ENCODE data around the gene PDZRN4.

PDZRN4 gene

DNA sequence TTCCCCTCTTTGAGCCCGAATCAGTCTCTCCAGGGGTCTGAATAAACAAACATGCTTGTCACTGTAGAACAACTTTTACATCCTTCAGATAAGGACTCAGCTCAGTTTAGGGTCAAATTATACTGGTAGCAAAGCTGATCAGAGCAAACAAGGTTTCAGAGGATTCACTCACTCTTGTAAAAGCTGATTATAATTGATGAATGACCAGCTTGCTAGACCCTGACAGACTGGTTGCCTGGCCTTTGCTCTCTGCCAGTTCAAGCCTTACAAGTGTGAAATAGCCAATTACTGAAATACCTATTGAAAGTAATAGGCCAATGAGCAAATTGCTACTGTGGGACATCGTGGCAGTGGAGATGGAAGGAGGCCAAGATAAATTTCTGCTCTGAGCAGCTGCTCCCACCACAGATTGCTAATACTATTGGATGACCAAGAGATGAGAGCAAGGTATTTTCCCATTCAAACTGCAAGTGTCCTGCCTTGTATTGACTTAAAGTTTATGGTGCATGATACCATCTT is 177.6 kb downstream of the PDZRN4 start:
- DNase-seq, result no peak

- no peak for DNase-seq
Measured at GRCh38 chr12:41367726-41368405, 179.7 kb downstream of the PDZRN4 start.

DNA sequence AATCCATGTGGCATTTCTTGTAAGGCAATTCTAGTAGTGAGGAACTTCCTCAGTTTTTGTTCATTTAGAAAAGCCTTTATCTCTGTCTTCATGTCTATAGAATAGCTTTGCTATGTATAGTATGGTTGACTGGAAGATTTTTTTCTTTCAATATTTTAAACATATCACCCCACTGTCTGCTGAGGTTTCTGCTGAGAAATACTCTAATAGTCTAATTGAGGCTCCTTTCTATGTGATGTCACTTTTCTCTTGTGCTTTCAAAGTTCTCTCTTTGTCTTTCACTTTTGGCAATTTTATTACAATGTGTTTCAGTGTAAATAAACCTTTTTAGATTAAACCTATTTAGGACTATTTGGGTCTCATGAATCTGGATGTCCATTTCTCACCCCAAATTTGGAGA is 192.8 kb downstream of the PDZRN4 start:
- DNase-seq, result no peak

DNA sequence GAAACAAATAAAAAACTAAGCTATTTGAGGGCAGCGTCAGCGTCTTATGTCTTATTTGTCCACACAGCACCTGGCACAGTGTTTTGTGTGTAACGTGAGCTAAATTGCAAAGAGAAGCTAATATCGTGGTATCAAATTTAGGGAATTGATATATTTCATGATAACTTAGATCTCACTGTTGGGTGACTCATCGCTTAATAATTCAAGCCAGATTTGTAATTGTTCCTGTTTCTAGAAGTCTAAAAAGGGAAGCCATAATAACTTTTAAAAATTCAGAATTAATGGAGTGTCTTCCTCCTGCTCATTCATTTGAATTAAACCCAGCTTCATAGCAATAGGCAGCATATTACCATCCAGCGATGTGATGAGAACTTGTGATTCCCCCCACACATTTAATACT is 214.7 kb downstream of the PDZRN4 start:
- DNase-seq, result no peak

DNA sequence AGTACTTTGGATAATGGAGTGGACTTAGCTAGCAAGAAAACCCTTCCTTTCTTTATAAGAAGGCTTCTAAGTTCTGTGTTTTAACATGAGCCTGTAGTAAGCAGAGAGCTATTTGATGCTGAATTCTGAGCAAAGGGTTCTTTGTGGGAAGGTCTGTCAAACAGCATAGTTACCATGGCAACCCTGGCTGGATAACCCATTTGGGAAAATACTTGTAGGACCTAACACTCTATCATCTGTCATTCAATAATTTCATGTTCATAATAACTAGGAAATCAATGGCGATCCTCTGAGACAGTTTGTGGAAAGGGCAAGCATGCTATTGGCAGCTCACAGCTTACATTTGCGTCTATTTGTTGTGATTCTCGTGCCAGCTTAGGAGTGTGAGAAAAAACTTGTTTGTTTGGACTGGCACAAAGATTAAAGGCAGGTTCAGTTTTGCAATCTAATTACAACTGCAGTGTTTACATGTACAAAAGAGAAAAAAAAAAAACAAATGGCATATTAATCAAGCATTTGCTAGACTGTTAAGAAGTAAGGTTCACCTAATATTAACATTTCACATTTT is 219.2 kb downstream of the PDZRN4 start:
- DNase-seq, result no peak

- no peak for DNase-seq
Measured at GRCh38 chr12:41409628-41410027, 221.5 kb downstream of the PDZRN4 start.

DNA sequence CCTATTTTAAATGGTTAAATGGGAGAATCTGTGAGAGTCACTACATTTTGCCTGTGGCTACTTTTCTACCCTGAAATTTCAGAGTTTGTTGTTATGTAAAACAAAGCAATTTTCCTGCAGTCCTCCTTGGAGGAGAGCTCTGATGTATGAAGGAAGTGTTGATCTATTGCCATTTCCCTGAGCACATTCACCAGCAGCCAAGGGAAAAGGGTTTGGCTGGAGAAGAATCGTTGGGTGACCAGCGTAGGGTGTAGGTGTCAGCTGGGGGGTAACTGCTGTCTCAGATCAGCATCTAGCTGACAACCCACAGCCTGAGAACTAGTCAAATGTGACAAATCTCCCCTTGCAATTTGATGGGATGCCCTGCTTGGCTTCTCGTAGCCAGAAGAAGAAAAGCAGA is 230.5 kb downstream of the PDZRN4 start:
- DNase-seq, result no peak

DNA sequence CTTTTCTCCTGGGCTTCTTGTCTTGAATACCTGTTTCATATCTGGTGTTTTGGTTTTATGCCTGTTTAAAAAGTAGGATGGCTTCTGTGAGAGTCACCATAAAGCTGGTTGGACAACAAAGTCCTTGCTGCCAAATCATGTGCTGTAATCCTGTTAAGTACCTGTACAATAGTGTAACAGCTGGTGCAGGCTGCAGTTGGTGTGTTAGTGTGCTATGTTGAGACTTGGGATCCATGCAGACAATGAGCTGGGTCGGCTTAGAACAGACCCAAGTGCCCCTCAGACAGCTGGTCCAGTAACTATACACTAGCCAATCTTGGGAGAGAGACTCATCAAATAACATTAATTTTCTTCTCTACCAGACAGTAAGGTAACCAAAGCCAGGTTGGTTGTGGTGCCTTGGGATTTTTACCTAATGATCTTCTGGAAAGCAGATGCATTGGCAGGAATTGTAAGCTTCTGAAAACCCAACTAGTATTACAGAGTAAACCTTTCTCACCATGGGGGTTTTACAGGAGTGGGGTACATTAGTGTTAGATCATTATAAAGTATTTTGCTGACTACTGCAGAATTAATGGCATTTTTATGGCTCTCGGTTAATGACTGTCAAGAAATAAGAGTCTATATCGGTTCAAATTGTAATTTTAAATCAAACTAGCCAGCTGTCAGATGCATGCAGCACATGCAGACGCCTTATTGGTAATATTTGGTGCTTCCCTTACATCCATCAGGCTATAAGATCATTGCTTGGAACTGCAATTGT is 231.2 kb downstream of the PDZRN4 start:
- DNase-seq, result no peak

DNA sequence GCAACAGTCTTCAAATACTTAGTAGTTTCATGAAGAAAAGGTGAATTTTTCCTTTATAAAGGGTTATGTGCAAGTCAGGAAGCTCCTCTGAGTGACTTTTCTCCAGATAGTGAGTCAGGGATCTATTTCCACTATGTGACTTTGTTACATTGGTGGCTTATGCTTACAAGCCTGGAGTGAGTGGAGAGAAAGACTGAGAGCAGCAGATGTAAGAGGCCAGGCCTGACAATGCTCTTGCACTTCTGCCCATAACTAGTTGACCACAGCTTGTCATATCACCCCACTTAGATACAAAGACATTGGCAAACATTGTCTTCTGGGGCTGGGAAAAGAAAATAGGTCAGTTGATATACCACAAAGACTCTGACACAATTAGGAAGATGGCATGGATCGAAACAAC is 236.5 kb downstream of the PDZRN4 start:
- DNase-seq, result no peak

DNA sequence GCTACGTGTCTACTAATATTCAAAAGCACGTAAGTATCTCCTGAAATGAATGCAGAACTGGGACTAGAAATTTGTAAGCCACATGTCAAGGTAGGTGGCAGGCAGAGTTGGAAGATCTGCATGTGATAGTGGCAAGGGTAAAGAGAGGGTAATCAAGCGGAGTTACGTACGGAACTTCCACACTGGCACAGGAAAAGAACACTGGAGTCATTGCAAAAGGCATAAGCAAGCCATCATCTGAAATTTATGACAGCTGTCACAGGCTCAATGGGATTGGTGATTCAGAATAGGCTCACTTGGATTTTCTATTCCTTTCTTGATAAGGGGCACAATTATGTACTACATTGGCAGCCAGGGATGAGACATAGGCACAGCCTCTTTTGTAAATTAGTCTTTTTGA is 245.3 kb downstream of the PDZRN4 start:
- DNase-seq, result no peak

- peak; percentile 39 for DNase-seq
Measured at GRCh38 chr12:41436076-41436475, 248.0 kb downstream of the PDZRN4 start.

DNA sequence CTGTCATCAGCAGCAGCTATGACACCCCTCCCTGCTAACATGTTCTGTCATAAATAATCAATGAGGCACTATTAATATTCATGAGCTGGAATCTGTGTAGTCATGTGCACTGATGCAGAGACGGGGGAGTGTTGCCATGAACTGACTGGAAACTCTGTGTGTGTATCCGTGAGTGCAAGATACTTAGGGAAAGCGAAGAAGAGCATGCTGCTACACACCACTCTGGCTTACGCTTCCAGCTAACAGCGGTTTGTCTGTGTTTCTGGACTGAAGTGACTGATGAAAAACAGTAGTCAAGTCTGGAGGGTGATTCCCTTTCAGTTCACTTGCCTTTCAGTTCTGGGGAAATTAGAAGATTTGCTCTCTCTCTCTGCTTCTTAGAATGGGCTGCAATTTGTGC is 249.4 kb downstream of the PDZRN4 start:
- no peak for DNase-seq

GRCh38 chr12:41438854-41439541 is 250.9 kb downstream of the PDZRN4 start:
- DNase-seq, result no peak

- DNase-seq, result no peak
Measured at GRCh38 chr12:41439801-41440200, 251.7 kb downstream of the PDZRN4 start.

DNA sequence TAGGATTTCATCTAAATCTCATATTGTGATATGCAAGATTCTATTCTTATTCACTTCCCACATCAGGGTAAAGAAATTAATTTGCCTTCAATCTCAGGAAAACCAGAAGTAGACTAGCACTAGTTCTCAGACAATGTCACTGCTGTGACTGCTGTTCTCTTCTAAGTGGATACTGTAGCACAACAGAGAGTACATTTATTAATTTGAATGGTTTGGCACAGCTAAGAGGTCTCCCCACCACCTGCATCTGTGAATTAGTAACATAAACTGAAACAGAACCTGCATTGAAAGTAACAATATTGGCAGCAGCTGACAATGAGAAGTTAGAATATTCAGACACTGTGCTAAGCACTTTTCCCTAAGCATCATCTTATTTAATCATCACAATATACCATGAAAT is 253.1 kb downstream of the PDZRN4 start:
- no peak for DNase-seq

DNA sequence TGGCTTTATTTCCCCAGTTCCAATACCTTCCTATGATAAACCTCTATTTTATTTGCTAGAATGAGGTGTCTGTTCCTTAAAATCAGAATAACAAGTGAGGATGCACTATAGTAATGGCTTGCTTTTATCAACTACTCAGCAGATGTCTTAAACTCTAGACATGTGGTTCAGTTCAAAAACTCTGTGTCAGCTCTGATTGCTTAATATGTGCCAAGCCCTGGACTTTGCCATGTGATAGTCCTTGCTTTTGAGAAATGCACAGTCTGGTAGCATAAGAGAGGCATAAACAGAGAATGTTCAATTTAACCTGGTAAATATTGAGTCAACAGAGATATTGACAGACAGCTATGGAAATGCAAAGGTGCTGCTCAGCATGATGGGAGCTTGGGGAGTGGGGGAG is 254.8 kb downstream of the PDZRN4 start:
- no peak for DNase-seq

- DNase-seq, result no peak
Measured at GRCh38 chr12:41443690-41444089, 255.6 kb downstream of the PDZRN4 start.

GRCh38 chr12:41452838-41453407 is 264.8 kb downstream of the PDZRN4 start:
- DNase-seq, result no peak

DNA sequence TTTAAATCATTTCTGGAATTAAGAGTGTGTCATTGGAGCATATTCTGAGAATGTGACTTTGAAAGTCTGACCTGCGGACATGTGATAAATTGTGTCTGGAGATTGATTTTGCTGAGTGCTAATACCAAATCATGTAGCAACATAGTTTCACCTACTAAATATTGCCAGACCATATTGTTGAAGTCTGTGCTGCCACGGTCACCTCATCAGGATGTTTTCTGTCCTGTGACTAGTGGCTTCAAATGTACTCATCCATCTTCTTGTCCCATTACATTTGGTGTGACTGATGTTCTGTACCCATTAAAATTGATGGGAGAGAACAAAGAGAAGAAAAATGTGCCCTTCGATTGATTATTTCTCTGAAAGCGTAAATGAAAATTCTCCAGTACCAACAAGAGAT is 265.3 kb downstream of the PDZRN4 start:
- DNase-seq, result no peak

- DNase-seq, result no peak
Measured at GRCh38 chr12:41459111-41459905, 271.2 kb downstream of the PDZRN4 start.

- no peak for DNase-seq
Measured at GRCh38 chr12:41459906-41460214, 271.7 kb downstream of the PDZRN4 start.

GRCh38 chr12:41460906-41461305 is 272.8 kb downstream of the PDZRN4 start:
- no peak for DNase-seq

- no peak for DNase-seq
Measured at GRCh38 chr12:41462312-41462711, 274.2 kb downstream of the PDZRN4 start.

All from NCI-H1436 (cell line).